ENCODE measurements around the gene HS6ST1.

Gene HS6ST1

DNA sequence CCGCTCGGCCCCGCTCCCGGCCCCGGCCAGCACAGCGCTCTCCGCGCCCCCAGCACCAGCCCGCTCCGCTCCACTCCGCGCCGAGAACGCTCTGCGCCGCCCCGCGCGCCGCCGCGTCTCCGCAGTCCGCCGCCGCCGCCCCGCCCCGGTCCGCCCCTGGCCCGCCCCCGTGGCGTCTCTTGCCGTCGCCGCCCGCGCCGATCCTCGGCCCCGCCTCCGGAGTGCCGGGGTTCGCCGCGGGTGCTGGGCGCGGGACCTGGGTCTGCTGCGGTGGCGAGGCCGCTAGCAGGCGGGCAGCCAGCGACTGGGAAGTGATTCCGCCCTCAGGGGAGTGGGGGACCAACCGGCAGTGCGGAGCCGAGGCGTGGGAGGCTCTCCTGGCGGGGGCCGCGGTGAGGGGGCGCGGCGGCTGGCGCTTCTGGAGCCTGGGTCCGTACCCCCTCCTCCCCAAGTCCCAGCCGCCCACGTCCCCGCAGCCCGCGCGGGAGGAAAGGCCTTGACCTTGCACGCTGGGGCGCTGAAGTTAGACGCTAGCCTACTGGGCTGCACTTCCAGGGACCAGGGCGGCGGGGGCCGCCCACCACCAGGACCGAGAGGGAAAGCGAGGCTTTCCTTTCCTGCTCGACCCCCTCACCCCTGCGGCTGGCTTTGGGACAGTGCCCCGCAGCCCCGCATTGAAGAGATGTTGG lies at the start of gene HS6ST1:
Gene HS6ST1, minus strand, starts transcription at position 93 of the 689 bp plus-strand sequence. CDS start 305 bp downstream, outside the sequence.
- peak within 1 kb of the TSS; percentile 96 for H3K4me3 ChIP-seq (ENCODE audit: low read depth, low read length)
- TF ChIP-seq, protein P1, sequence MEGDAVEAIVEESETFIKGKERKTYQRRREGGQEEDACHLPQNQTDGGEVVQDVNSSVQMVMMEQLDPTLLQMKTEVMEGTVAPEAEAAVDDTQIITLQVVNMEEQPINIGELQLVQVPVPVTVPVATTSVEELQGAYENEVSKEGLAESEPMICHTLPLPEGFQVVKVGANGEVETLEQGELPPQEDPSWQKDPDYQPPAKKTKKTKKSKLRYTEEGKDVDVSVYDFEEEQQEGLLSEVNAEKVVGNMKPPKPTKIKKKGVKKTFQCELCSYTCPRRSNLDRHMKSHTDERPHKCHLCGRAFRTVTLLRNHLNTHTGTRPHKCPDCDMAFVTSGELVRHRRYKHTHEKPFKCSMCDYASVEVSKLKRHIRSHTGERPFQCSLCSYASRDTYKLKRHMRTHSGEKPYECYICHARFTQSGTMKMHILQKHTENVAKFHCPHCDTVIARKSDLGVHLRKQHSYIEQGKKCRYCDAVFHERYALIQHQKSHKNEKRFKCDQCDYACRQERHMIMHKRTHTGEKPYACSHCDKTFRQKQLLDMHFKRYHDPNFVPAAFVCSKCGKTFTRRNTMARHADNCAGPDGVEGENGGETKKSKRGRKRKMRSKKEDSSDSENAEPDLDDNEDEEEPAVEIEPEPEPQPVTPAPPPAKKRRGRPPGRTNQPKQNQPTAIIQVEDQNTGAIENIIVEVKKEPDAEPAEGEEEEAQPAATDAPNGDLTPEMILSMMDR (IDR thresholded peaks at IDR 0.05; ENCODE audit: low read depth, low read length), result no peak

- TF ChIP-seq, protein P1 (IDR thresholded peaks at IDR 0.05; ENCODE audit: low read depth, low read length), result no peak
- no peak overlapping the region for H3K4me3 ChIP-seq (ENCODE audit: low read depth, low read length)
These were observed 49.1 kb upstream of the HS6ST1 start for GRCh38 chr2:128367601-128368359.

DNA sequence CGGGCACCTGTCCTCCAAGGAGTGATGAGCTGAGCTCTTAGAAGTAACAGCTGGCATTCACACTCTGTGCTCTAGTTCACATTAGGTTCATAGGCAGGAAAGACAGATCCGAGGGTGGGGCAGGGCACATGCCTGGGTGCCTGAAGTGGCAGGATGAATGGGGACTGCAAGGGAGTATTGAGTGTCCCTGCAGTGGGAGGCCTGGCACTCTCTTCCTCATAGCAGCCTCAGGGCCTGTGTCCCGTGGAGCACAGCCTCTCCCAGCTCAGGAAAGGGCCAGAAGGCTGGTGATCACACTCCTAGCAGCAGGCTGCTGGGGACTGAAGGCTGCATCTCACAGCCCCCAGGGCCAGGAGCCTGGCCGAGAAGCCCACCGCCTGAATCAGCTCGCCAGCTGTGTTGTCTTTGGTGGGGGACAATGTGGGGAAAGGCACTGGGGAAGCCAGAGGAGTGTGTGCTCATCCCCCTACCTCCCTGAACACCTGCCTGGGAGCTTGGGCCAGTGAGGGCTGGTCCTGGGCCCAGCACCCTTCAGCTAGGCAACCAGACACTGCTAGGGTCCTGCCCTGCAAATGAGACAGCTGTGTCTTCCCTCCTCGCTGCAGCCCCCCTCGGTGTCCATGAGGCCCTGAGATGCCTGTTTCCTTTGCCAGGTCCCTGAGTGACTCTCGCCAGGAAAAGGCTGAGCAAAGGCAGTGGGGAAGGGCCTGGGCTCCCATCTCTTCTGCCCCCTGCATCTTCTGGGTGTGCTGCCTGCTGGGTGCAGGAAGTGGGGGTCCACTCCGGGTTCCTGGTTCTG lies 48.2 kb upstream of the HS6ST1 start:
- H3K4me3 ChIP-seq (ENCODE audit: low read depth, low read length), result no peak overlapping the region
- TF ChIP-seq, protein P1 (IDR thresholded peaks at IDR 0.05; ENCODE audit: low read depth, low read length), result no peak

DNA sequence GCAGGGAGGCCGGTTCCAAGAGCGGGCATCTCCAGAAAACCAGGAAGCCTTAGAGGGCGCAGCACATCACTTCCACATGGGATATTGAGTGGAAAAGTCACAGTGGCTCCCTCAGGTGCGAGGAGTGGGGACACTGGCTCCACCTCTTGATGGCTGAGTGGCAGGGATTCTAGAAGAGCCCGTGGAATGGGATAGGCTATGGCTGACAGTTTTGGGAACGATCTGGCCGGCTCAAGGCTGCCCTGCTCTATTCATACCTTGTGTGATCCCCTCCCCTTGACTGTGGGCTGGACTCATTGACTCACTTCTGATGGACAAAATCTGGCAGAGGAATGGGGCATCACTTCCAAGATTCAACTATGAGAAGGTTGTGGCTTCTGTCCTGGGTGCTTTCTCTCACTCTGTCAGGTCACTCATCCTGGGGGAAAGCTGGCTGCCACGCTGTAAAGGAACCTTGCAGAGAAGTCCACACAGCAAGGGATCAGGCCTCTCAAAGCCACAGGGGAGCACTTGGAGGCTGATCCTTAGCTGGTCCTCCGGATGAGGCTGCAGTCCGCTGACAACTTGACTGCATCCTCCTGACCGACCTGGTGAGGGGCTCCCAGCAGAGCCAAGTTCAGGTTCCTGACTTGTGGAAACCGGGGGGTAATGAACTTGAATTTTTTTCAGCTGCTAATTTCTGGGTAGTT lies 46.7 kb upstream of the HS6ST1 start:
- no peak overlapping the region for H3K4me3 ChIP-seq (ENCODE audit: low read depth, low read length)
- TF ChIP-seq, protein P1 (IDR thresholded peaks at IDR 0.05; ENCODE audit: low read depth, low read length), result no peak

- TF ChIP-seq, protein P1 (IDR thresholded peaks at IDR 0.05; ENCODE audit: low read depth, low read length), result no peak
- H3K4me3 ChIP-seq (ENCODE audit: low read depth, low read length), result no peak overlapping the region
These were observed 45.8 kb upstream of the HS6ST1 start for GRCh38 chr2:128364441-128364911.

DNA sequence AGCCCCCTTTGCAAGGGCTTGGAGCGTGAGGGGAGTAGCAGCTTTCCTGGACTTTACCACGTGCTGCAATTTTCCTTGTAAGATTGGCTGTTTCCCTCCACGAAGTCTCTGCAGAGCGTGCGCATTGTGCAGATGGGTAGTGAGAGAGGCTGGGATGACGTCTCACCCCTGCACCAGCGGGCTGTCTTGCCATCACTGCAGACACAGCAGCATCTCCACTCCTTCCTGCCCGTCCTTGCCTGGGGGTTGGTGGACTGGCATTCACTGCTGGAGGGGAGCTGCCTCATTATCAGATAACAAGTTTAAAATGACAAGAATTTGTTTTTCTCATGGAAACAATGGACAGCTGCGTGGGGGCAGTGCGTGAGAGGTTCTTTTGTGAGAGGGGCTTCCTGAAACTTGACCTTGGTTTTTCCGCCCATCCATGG lies 45.3 kb upstream of the HS6ST1 start:
- TF ChIP-seq, protein P1 (IDR thresholded peaks at IDR 0.05; ENCODE audit: low read depth, low read length), result no peak
- no peak overlapping the region for H3K4me3 ChIP-seq (ENCODE audit: low read depth, low read length)

Measured in WI38 (cell line).